Liver (tissue), 9 donors: ENCODE results near the gene NCLN. TPM values are rescaled to one million over a fixed set of nuclear protein-coding genes. Genes with fewer than 3 reads are reported as not detected.

Experiments used
- DNase-seq: peaks from one replicate; pipeline ENCODE4 v3.0.0-alpha.2; 2017; ENCODE audit warnings: low spot score
- H3K27ac ChIP-seq, 2 donors: one replicate each; pipeline ENCODE4 v1.7.0; 2013; ENCODE audit warnings: inconsistent platforms in 2 of 2, low read length in 2 of 2, control low read depth in 1 of 2, low read depth in 1 of 2, mild to moderate bottlenecking in 1 of 2
- H3K27me3 ChIP-seq, 4 donors: one replicate each; pipeline versions ENCODE4 v1.6.1 to v1.7.0; 2013; ENCODE audit warnings: low read length in 3 of 4, inconsistent platforms in 1 of 4, mild to moderate bottlenecking in 1 of 4, moderate library complexity in 1 of 4; ENCODE audit not compliant: control insufficient read depth in 4 of 4, insufficient read depth in 4 of 4
- H3K36me3 ChIP-seq, 4 donors: one replicate each; pipeline versions ENCODE4 v1.6.1 to v1.7.0; 2013; ENCODE audit warnings: low read length in 3 of 4, mild to moderate bottlenecking in 3 of 4, low read depth in 1 of 4, moderate library complexity in 1 of 4; ENCODE audit not compliant: control insufficient read depth in 4 of 4, insufficient read depth in 3 of 4
- H3K4me1 ChIP-seq, 4 donors: one replicate each; pipeline versions ENCODE4 v1.6.1 to v1.7.0; 2013; ENCODE audit warnings: low read length in 3 of 4, mild to moderate bottlenecking in 3 of 4, moderate library complexity in 1 of 4; ENCODE audit not compliant: control insufficient read depth in 4 of 4, insufficient read depth in 4 of 4
- H3K4me3 ChIP-seq, 3 donors: one replicate each; pipeline versions ENCODE4 v1.6.1 to v1.7.0; 2013; ENCODE audit warnings: low read length in 3 of 3, control low read depth in 1 of 3, low read depth in 1 of 3, mild to moderate bottlenecking in 1 of 3
- H3K9ac ChIP-seq, 2 donors: one replicate each; pipeline ENCODE4 v1.7.0; 2013; ENCODE audit warnings: low read length in 2 of 2, mild to moderate bottlenecking in 2 of 2, moderate library complexity in 2 of 2, control low read depth in 1 of 2, low read depth in 1 of 2
- H3K9me3 ChIP-seq, 4 donors: one replicate each; pipeline versions ENCODE4 v1.6.1 to v1.7.0; 2013; ENCODE audit warnings: low read length in 3 of 4; ENCODE audit not compliant: control insufficient read depth in 4 of 4
- EGR1 ChIP-seq, 2 donors: IDR thresholded peaks; 2 replicates each; pipeline ENCODE4 v1.6.1; 2016 to 2018; ENCODE audit warnings: antibody characterized with exemption in 2 of 2, low read depth in 2 of 2
- FOXA1 ChIP-seq: IDR thresholded peaks from 2 replicates; pipeline ENCODE4 v1.6.1; 2016; ENCODE audit warnings: antibody characterized with exemption
- FOXA2 ChIP-seq: IDR thresholded peaks from 2 replicates; pipeline ENCODE4 v1.6.1; 2016; ENCODE audit warnings: antibody characterized with exemption
- GABPA ChIP-seq, 2 donors: IDR thresholded peaks in 1 of 2; conservative IDR thresholded peaks in 1 of 2; 2 replicates each; pipeline ENCODE4 v1.6.1; 2016; ENCODE audit warnings: antibody characterized with exemption in 2 of 2, mild to moderate bottlenecking in 1 of 2, moderate library complexity in 1 of 2
- HNF4A ChIP-seq, 2 donors: conservative IDR thresholded peaks; 2 replicates each; pipeline ENCODE4 v1.6.1; 2016; ENCODE audit warnings: antibody characterized with exemption in 2 of 2, mild to moderate bottlenecking in 2 of 2
- HNF4G ChIP-seq: IDR thresholded peaks from 2 replicates; pipeline ENCODE4 v1.6.1; 2016; ENCODE audit warnings: antibody characterized with exemption
- JUND ChIP-seq, 2 donors: IDR thresholded peaks; 2 replicates each; pipeline ENCODE4 v1.6.1; 2016; ENCODE audit warnings: antibody characterized with exemption in 2 of 2
- NR2F2 ChIP-seq: IDR thresholded peaks from 2 replicates; pipeline ENCODE4 v1.6.1; 2016; ENCODE audit warnings: antibody characterized with exemption
- RAD21 ChIP-seq, 2 donors: IDR thresholded peaks; 2 replicates each; pipeline ENCODE4 v1.6.1; 2016; ENCODE audit warnings: antibody characterized with exemption in 2 of 2, mild to moderate bottlenecking in 2 of 2
- RXRA ChIP-seq, 2 donors: IDR thresholded peaks; 2 replicates each; pipeline ENCODE4 v1.6.1; 2017 to 2018; ENCODE audit warnings: antibody characterized with exemption in 2 of 2, mild to moderate bottlenecking in 1 of 2
- SP1 ChIP-seq: IDR thresholded peaks from 2 replicates; pipeline ENCODE4 v1.6.1; 2018; ENCODE audit warnings: antibody characterized with exemption, mild to moderate bottlenecking
- TAF1 ChIP-seq: conservative IDR thresholded peaks from 2 replicates; pipeline ENCODE4 v1.6.1; 2016; ENCODE audit warnings: antibody characterized with exemption, mild to moderate bottlenecking
- YY1 ChIP-seq: IDR thresholded peaks from 2 replicates; pipeline ENCODE4 v1.6.1; 2016; ENCODE audit warnings: antibody characterized with exemption, mild to moderate bottlenecking
- WGBS: extraction: QIAGEN DNeasy Blood & Tissue Kit; methylation state at CpG from one replicate; pipeline ENCODE4 v1.1.7; 2013; 5-methylcytosine and 5-hydroxymethylcytosine counted together
- polyA plus RNA-seq, 2 donors: library from polyadenylated mRNA; stranded (reverse) in 1 of 2; unstranded in 1 of 2; fragments of 200-250 nt in 1 of 2; fragments of >200 nt in 1 of 2; fragmentation: Nextera tagmentation in 1 of 2; extraction: Ambion mirVana in 1 of 2; gene quantifications; one replicate each; pipeline versions ENCODE4 v1.2.1 to v1.2.3, GENCODE V29; 2013 to 2015
- total RNA-seq, 2 donors: library from RNA; depleted of rRNA; stranded (reverse); fragments of >200 nt; gene quantifications; one replicate each; pipeline ENCODE4 v1.2.3, GENCODE V29; 2014
- TF ChIP-seq, protein P1 (sequence below): IDR thresholded peaks from 2 replicates; pipeline ENCODE4 v1.6.1; 2016; ENCODE audit warnings: antibody characterized with exemption
- TF ChIP-seq, protein P2 (sequence below): fragments of 150-350 bp; IDR thresholded peaks from 2 replicates; pipeline ENCODE4 v1.5.1; 2017; ENCODE audit warnings: improper control_type of control experiment, low read depth, low read length; ENCODE audit not compliant: missing input control
- TF ChIP-seq, protein P3 (sequence below): IDR thresholded peaks from 2 replicates; pipeline ENCODE4 v1.6.1; 2016; ENCODE audit warnings: antibody characterized with exemption, mild to moderate bottlenecking
- TF ChIP-seq, protein P4 (sequence below): IDR thresholded peaks from 2 replicates; pipeline ENCODE4 v1.6.1; 2016; ENCODE audit warnings: antibody characterized with exemption
- TF ChIP-seq, protein P5 (sequence below): IDR thresholded peaks from 2 replicates; pipeline ENCODE4 v1.6.1; 2016; ENCODE audit warnings: antibody characterized with exemption
- donor health status: healthy.
- donor health status: healthy.
- donor health status: healthy.
- donor health status: healthy.
- donor health status: healthy.

Gene NCLN
- total and polyA plus RNA-seq, 4 donors: 29.5 to 50.8 (median 38.4) TPM

DNA sequence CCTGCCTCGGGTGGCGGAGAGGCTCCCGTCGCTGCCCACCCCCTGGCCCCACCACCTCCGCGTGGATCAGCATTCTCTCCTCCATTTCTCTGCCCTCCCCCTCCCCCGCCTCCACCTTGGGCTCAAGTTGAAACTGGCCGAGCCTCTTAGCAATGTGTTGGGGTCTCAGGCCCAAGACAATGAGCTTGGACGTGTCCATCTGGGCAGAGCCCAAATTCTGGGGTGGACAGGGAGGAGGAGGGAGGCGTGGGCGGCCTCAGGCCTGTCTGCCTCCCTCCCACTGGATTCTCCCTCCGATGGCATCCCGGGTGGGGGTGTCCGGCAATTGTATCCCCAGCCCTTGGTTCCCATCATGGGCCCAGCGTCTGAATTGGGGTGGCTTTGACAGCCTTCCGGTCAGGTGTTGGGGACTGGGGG is 40.0 kb downstream of the NCLN start:
- H3K27ac ChIP-seq: no peak overlapping the region
- TF ChIP-seq NR2F2: no peak
- TF ChIP-seq, protein P1, sequence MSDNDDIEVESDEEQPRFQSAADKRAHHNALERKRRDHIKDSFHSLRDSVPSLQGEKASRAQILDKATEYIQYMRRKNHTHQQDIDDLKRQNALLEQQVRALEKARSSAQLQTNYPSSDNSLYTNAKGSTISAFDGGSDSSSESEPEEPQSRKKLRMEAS: no peak
- TF ChIP-seq GABPA (IDR thresholded peaks at IDR 0.05 in 1 of 2, conservative IDR thresholded peaks at IDR 0.05 in 1 of 2): no peak
- TF ChIP-seq, protein P2, sequence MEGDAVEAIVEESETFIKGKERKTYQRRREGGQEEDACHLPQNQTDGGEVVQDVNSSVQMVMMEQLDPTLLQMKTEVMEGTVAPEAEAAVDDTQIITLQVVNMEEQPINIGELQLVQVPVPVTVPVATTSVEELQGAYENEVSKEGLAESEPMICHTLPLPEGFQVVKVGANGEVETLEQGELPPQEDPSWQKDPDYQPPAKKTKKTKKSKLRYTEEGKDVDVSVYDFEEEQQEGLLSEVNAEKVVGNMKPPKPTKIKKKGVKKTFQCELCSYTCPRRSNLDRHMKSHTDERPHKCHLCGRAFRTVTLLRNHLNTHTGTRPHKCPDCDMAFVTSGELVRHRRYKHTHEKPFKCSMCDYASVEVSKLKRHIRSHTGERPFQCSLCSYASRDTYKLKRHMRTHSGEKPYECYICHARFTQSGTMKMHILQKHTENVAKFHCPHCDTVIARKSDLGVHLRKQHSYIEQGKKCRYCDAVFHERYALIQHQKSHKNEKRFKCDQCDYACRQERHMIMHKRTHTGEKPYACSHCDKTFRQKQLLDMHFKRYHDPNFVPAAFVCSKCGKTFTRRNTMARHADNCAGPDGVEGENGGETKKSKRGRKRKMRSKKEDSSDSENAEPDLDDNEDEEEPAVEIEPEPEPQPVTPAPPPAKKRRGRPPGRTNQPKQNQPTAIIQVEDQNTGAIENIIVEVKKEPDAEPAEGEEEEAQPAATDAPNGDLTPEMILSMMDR: no peak
- no peak for TF ChIP-seq JUND (IDR thresholded peaks at IDR 0.05)
- TF ChIP-seq YY1: no peak
- no peak for TF ChIP-seq HNF4G
- TF ChIP-seq TAF1: no peak
- TF ChIP-seq FOXA1: no peak
- TF ChIP-seq SP1: no peak
- no peak for TF ChIP-seq RAD21 (IDR thresholded peaks at IDR 0.05)
- no peak for TF ChIP-seq EGR1 (IDR thresholded peaks at IDR 0.05; ENCODE audit: low read depth in 2 of 2)
- TF ChIP-seq FOXA2: no peak
- TF ChIP-seq, protein P3, sequence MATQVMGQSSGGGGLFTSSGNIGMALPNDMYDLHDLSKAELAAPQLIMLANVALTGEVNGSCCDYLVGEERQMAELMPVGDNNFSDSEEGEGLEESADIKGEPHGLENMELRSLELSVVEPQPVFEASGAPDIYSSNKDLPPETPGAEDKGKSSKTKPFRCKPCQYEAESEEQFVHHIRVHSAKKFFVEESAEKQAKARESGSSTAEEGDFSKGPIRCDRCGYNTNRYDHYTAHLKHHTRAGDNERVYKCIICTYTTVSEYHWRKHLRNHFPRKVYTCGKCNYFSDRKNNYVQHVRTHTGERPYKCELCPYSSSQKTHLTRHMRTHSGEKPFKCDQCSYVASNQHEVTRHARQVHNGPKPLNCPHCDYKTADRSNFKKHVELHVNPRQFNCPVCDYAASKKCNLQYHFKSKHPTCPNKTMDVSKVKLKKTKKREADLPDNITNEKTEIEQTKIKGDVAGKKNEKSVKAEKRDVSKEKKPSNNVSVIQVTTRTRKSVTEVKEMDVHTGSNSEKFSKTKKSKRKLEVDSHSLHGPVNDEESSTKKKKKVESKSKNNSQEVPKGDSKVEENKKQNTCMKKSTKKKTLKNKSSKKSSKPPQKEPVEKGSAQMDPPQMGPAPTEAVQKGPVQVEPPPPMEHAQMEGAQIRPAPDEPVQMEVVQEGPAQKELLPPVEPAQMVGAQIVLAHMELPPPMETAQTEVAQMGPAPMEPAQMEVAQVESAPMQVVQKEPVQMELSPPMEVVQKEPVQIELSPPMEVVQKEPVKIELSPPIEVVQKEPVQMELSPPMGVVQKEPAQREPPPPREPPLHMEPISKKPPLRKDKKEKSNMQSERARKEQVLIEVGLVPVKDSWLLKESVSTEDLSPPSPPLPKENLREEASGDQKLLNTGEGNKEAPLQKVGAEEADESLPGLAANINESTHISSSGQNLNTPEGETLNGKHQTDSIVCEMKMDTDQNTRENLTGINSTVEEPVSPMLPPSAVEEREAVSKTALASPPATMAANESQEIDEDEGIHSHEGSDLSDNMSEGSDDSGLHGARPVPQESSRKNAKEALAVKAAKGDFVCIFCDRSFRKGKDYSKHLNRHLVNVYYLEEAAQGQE: no peak
- TF ChIP-seq RXRA (IDR thresholded peaks at IDR 0.05): no peak
- TF ChIP-seq HNF4A (conservative IDR thresholded peaks at IDR 0.05): no peak
- TF ChIP-seq, protein P4, sequence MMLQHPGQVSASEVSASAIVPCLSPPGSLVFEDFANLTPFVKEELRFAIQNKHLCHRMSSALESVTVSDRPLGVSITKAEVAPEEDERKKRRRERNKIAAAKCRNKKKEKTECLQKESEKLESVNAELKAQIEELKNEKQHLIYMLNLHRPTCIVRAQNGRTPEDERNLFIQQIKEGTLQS: no peak
- TF ChIP-seq, protein P5, sequence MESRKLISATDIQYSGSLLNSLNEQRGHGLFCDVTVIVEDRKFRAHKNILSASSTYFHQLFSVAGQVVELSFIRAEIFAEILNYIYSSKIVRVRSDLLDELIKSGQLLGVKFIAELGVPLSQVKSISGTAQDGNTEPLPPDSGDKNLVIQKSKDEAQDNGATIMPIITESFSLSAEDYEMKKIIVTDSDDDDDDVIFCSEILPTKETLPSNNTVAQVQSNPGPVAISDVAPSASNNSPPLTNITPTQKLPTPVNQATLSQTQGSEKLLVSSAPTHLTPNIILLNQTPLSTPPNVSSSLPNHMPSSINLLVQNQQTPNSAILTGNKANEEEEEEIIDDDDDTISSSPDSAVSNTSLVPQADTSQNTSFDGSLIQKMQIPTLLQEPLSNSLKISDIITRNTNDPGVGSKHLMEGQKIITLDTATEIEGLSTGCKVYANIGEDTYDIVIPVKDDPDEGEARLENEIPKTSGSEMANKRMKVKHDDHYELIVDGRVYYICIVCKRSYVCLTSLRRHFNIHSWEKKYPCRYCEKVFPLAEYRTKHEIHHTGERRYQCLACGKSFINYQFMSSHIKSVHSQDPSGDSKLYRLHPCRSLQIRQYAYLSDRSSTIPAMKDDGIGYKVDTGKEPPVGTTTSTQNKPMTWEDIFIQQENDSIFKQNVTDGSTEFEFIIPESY: no peak
- H3K4me1 ChIP-seq: peaks cover 0 to 2% (median 0%) of the 10 kb centered on the region in 4 donors
- no peak for DNase-seq
- peaks cover 0 to 8% (median under 1%) of the 10 kb centered on the region in 4 donors for H3K27me3 ChIP-seq
- no peak overlapping the region for H3K4me3 ChIP-seq
- no peak overlapping the region for H3K9ac ChIP-seq
- no peaks in the 10 kb centered on the region for H3K36me3 ChIP-seq
- 39% methylated on average over 16 of the region's 16 CpGs for WGBS
- no peaks in the 10 kb centered on the region for H3K9me3 ChIP-seq
